Activated naive CD8-positive, alpha-beta T cell treated with anti-CD3 and anti-CD28 coated beads, Interleukin-2, amount 10 ng/mL, durations not matched to agents 7 days and 5 days (primary cell): ENCODE data around the gene PAPOLA. TPM values are rescaled to one million over a fixed set of nuclear protein-coding genes. Genes with fewer than 3 reads are reported as not detected.

Source experiments
- ATAC-seq: fragments of 150-1000 bp; cut with Tn5 transposase; one replicate; pipeline ENCODE4 v1.10.0; 2021; ENCODE audit warnings: low read depth, moderate library complexity
- POLR2A ChIA-PET: fragments of 350-600 bp; sonication (Branson Sonifier 250); formaldehyde crosslinking; loops from one replicate; lab custom pipeline; 2021; ENCODE audit warnings: antibody characterized with exemption; lab: Charles Lee
- DNase-seq: peaks from one replicate; pipeline ENCODE4 v3.0.0; 2021
- H3K27ac Mint-ChIP-seq: one replicate; pipeline ENCODE4 v1.8.0; 2022; ENCODE audit warnings: mild to moderate bottlenecking, mixed read lengths
- H3K27me3 Mint-ChIP-seq: one replicate; pipeline ENCODE4 v1.8.0; 2022; ENCODE audit warnings: mild to moderate bottlenecking, moderate library complexity, mixed read lengths
- H3K36me3 Mint-ChIP-seq: one replicate; pipeline ENCODE4 v1.8.0; 2021; ENCODE audit warnings: mild to moderate bottlenecking, mixed read lengths
- H3K4me1 Mint-ChIP-seq: one replicate; pipeline ENCODE4 v1.8.0; 2021; ENCODE audit warnings: mixed read lengths
- H3K4me3 Mint-ChIP-seq: one replicate; pipeline ENCODE4 v1.8.0; 2022; ENCODE audit warnings: mild to moderate bottlenecking, moderate library complexity, mixed read lengths
- H3K9me3 Mint-ChIP-seq: one replicate; pipeline ENCODE4 v1.8.0; 2021; ENCODE audit warnings: mixed read lengths
- total RNA-seq, 2 experiments: library from RNA; stranded (reverse); gene quantifications; one replicate each; pipeline ENCODE4 v1.2.3, GENCODE V29; 2021

PAPOLA gene
- total RNA-seq, 2 experiments from 2014 or later: 168 to 175 TPM

- Mint-ChIP-seq H3K9me3 (no peaks in the 10 kb centered on the region), H3K4me1 (peaks cover 11% of the 10 kb centered on the region), H3K4me3 (no peak overlapping the region), H3K27ac (no peak overlapping the region), H3K36me3 (no peaks in the 10 kb centered on the region), H3K27me3 (peaks cover 1% of the 10 kb centered on the region)
- no peak for DNase-seq
- ATAC-seq: no peak
- POLR2A ChIA-PET: no interaction called here
Measured at GRCh38 chr14:96579358-96579757, 77.2 kb downstream of the PAPOLA start.

GRCh38 chr14:96579855-96580254 is 77.7 kb downstream of the PAPOLA start:
- H3K27ac Mint-ChIP-seq: no peak overlapping the region
- H3K9me3 Mint-ChIP-seq: no peaks in the 10 kb centered on the region
- peaks cover 12% of the 10 kb centered on the region for H3K4me1 Mint-ChIP-seq
- DNase-seq (no peak), ATAC-seq (no peak)
- peaks cover 3% of the 10 kb centered on the region for H3K27me3 Mint-ChIP-seq
- H3K4me3 Mint-ChIP-seq: no peak overlapping the region
- H3K36me3 Mint-ChIP-seq: no peaks in the 10 kb centered on the region
- POLR2A ChIA-PET: no interaction called here

- Mint-ChIP-seq H3K4me1 (peaks cover 12% of the 10 kb centered on the region), H3K4me3 (no peak overlapping the region), H3K27me3 (peaks cover 9% of the 10 kb centered on the region), H3K36me3 (no peaks in the 10 kb centered on the region), H3K9me3 (no peaks in the 10 kb centered on the region), H3K27ac (no peak overlapping the region)
- DNase-seq: no peak
- no peak for ATAC-seq
- POLR2A ChIA-PET: no interaction called here
Measured at GRCh38 chr14:96580566-96580965, 78.4 kb downstream of the PAPOLA start.

GRCh38 chr14:96581026-96581425 is 78.8 kb downstream of the PAPOLA start:
- Mint-ChIP-seq H3K9me3 (no peaks in the 10 kb centered on the region), H3K27ac (no peak overlapping the region), H3K27me3 (peaks cover 14% of the 10 kb centered on the region), H3K4me1 (peaks cover 11% of the 10 kb centered on the region), H3K4me3 (no peak overlapping the region), H3K36me3 (no peaks in the 10 kb centered on the region)
- POLR2A ChIA-PET: no interaction called here
- ATAC-seq: no peak
- DNase-seq: no peak

GRCh38 chr14:96581902-96582301 is 79.7 kb downstream of the PAPOLA start:
- Mint-ChIP-seq H3K9me3 (no peaks in the 10 kb centered on the region), H3K4me1 (peaks cover 5% of the 10 kb centered on the region)
- POLR2A ChIA-PET: no interaction called here

GRCh38 chr14:96582411-96582961 is 80.3 kb downstream of the PAPOLA start:
- Mint-ChIP-seq H3K4me3 (no peak overlapping the region), H3K4me1 (peaks cover 3% of the 10 kb centered on the region), H3K9me3 (no peaks in the 10 kb centered on the region), H3K27ac (no peak overlapping the region), H3K27me3 (peaks cover 17% of the 10 kb centered on the region), H3K36me3 (no peaks in the 10 kb centered on the region)
- ATAC-seq (no peak), DNase-seq (no peak)
- POLR2A ChIA-PET: no interaction called here

More at GRCh38 chr14:96581902-96582301, 79.7 kb downstream of the PAPOLA start:
- no peak for DNase-seq
- no peak for ATAC-seq
- H3K4me3 Mint-ChIP-seq: no peak overlapping the region
- H3K27me3 Mint-ChIP-seq: peaks cover 17% of the 10 kb centered on the region
- H3K27ac Mint-ChIP-seq: no peak overlapping the region
- no peaks in the 10 kb centered on the region for H3K36me3 Mint-ChIP-seq

GRCh38 chr14:96582995-96583394 is 80.8 kb downstream of the PAPOLA start:
- Mint-ChIP-seq H3K36me3 (no peaks in the 10 kb centered on the region), H3K4me3 (no peak overlapping the region), H3K4me1 (peaks cover 3% of the 10 kb centered on the region), H3K9me3 (no peaks in the 10 kb centered on the region), H3K27me3 (peaks cover 20% of the 10 kb centered on the region), H3K27ac (no peak overlapping the region)
- ATAC-seq (no peak), DNase-seq (no peak)
- POLR2A ChIA-PET: no interaction called here

GRCh38 chr14:96583569-96584041 is 81.4 kb downstream of the PAPOLA start:
- POLR2A ChIA-PET: no interaction called here
- Mint-ChIP-seq H3K4me1 (peaks cover 4% of the 10 kb centered on the region), H3K27me3 (peaks cover 24% of the 10 kb centered on the region), H3K9me3 (no peaks in the 10 kb centered on the region), H3K27ac (no peak overlapping the region), H3K36me3 (no peaks in the 10 kb centered on the region), H3K4me3 (no peak overlapping the region)
- ATAC-seq: no peak
- no peak for DNase-seq

GRCh38 chr14:96584199-96584906 is 82.2 kb downstream of the PAPOLA start:
- peak; percentile 58 for DNase-seq
- no peaks in the 10 kb centered on the region for H3K36me3 Mint-ChIP-seq
- H3K9me3 Mint-ChIP-seq: no peaks in the 10 kb centered on the region
- peaks cover 7% of the 10 kb centered on the region for H3K4me1 Mint-ChIP-seq
- no peak overlapping the region for H3K4me3 Mint-ChIP-seq
- POLR2A ChIA-PET: no interaction called here
- peaks cover 25% of the 10 kb centered on the region for H3K27me3 Mint-ChIP-seq
- H3K27ac Mint-ChIP-seq: no peak overlapping the region
- peak; percentile 68 for ATAC-seq

GRCh38 chr14:96584907-96585671 is 82.9 kb downstream of the PAPOLA start:
- no peak for ATAC-seq
- DNase-seq: no peak
- no peaks in the 10 kb centered on the region for H3K36me3 Mint-ChIP-seq
- H3K9me3 Mint-ChIP-seq: no peaks in the 10 kb centered on the region
- POLR2A ChIA-PET: no interaction called here
- no peak overlapping the region for H3K4me3 Mint-ChIP-seq
- H3K4me1 Mint-ChIP-seq: peaks cover 7% of the 10 kb centered on the region
- no peak overlapping the region for H3K27ac Mint-ChIP-seq
- peaks cover 25% of the 10 kb centered on the region for H3K27me3 Mint-ChIP-seq

GRCh38 chr14:96585672-96586013 is 83.5 kb downstream of the PAPOLA start:
- Mint-ChIP-seq H3K36me3 (no peaks in the 10 kb centered on the region), H3K4me3 (no peak overlapping the region), H3K27me3 (peaks cover 25% of the 10 kb centered on the region), H3K27ac (no peak overlapping the region), H3K4me1 (peaks cover 6% of the 10 kb centered on the region), H3K9me3 (no peaks in the 10 kb centered on the region)
- POLR2A ChIA-PET: no interaction called here
- DNase-seq: no peak
- ATAC-seq: no peak

GRCh38 chr14:96586056-96586455 is 83.9 kb downstream of the PAPOLA start:
- no peak for ATAC-seq

GRCh38 chr14:96586921-96587822 is 85.0 kb downstream of the PAPOLA start:
- no peaks in the 10 kb centered on the region for H3K36me3 Mint-ChIP-seq
- no peak overlapping the region for H3K27ac Mint-ChIP-seq
- peaks cover 30% of the 10 kb centered on the region for H3K27me3 Mint-ChIP-seq
- ATAC-seq (no peak), DNase-seq (no peak)
- POLR2A ChIA-PET: no interaction called here
- no peak overlapping the region for H3K4me3 Mint-ChIP-seq
- H3K9me3 Mint-ChIP-seq: no peaks in the 10 kb centered on the region
- H3K4me1 Mint-ChIP-seq: peaks cover 8% of the 10 kb centered on the region

More at GRCh38 chr14:96586056-96586455, 83.9 kb downstream of the PAPOLA start:
- Mint-ChIP-seq H3K27me3 (peaks cover 25% of the 10 kb centered on the region), H3K27ac (no peak overlapping the region), H3K9me3 (no peaks in the 10 kb centered on the region), H3K4me3 (no peak overlapping the region), H3K36me3 (no peaks in the 10 kb centered on the region), H3K4me1 (peaks cover 5% of the 10 kb centered on the region)
- POLR2A ChIA-PET: no interaction called here
- no peak for DNase-seq
